GM19395 (cell line): ENCODE data around the gene DOP1A.
"Not testable (repeated sequence)": the region's sequence is repeated elsewhere in the genome, so short reads cannot be mapped to it uniquely, and the experiment has no call there.

Experiments
- ATAC-seq: cut with Tn5 transposase; IDR thresholded peaks from one replicate; pipeline ENCODE4 v1.9.1; 2021; ENCODE audit warnings: mild to moderate bottlenecking, moderate library complexity; ENCODE audit not compliant: unreplicated experiment

DOP1A gene

GRCh38 chr6:83138118-83138722 is 70.7 kb downstream of the DOP1A start:
- ATAC-seq: no peak

- no peak for ATAC-seq
Observed at GRCh38 chr6:83138758-83139157, 71.3 kb downstream of the DOP1A start.

- no peak for ATAC-seq
Observed at GRCh38 chr6:83151114-83151513, 83.6 kb downstream of the DOP1A start.

GRCh38 chr6:83152913-83153312 is 85.4 kb downstream of the DOP1A start:
- ATAC-seq: no peak

GRCh38 chr6:83153883-83154521 is 86.5 kb downstream of the DOP1A start:
- ATAC-seq: no peak

GRCh38 chr6:83155794-83156193 is 88.3 kb downstream of the DOP1A start:
- ATAC-seq: no peak

- ATAC-seq: no peak
Observed at GRCh38 chr6:83160167-83160566, 92.7 kb downstream of the DOP1A start.

- ATAC-seq: no peak
Observed at GRCh38 chr6:83167726-83168278, 100.3 kb downstream of the DOP1A start.

- no peak for ATAC-seq
Observed at GRCh38 chr6:83168556-83168955, 101.1 kb downstream of the DOP1A start.

- ATAC-seq: no peak
Observed at GRCh38 chr6:83169106-83169505, 101.6 kb downstream of the DOP1A start.

- ATAC-seq: no peak
Observed at GRCh38 chr6:83169511-83169910, 102.0 kb downstream of the DOP1A start.

GRCh38 chr6:83176246-83176645 is 108.8 kb downstream of the DOP1A start:
- no peak for ATAC-seq

- no peak for ATAC-seq
Observed at GRCh38 chr6:83180426-83180950, 113.0 kb downstream of the DOP1A start.

- ATAC-seq: no peak
Observed at GRCh38 chr6:83182114-83182513, 114.6 kb downstream of the DOP1A start.

- no peak for ATAC-seq
Observed at GRCh38 chr6:83183082-83183828, 115.8 kb downstream of the DOP1A start.

- no peak for ATAC-seq
Observed at GRCh38 chr6:83185096-83185495, 117.6 kb downstream of the DOP1A start.

GRCh38 chr6:83188501-83188900 is 121.0 kb downstream of the DOP1A start:
- no peak for ATAC-seq

GRCh38 chr6:83190626-83191025 is 123.2 kb downstream of the DOP1A start:
- ATAC-seq: no peak

GRCh38 chr6:83191974-83192373 is 124.5 kb downstream of the DOP1A start:
- ATAC-seq: not testable (repeated sequence)

- no peak for ATAC-seq
Observed at GRCh38 chr6:83192456-83192855, 125.0 kb downstream of the DOP1A start.

GRCh38 chr6:83192871-83193746 is 125.6 kb downstream of the DOP1A start, which contains the start of the genes PGM3 and RWDD2A:
PGM3 (minus strand) TSS chr6:83193265; CDS start chr6:83191012, 2,253 bp downstream.
RWDD2A (plus strand) TSS chr6:83193357; CDS start chr6:83194452, 1,095 bp downstream.
- ATAC-seq: peak; percentile 96
